LNCAP (cell line): ENCODE results near the gene SLC35F3.

ENCODE experiments used
- CTCF ChIP-seq: fragments of 450-650 bp; IDR thresholded peaks from 2 replicates; pipeline ENCODE4 v1.5.1; 2017; ENCODE audit warnings: mild to moderate bottlenecking

Gene SLC35F3

GRCh38 chr1:233897325-233898162, 6.9 kb upstream of the SLC35F3 start:
- TF ChIP-seq CTCF: no peak

GRCh38 chr1:233901495-233901894, 3.0 kb upstream of the SLC35F3 start:
- TF ChIP-seq CTCF: no peak

GRCh38 chr1:233905416-233906051, 1.1 kb downstream of the SLC35F3 start:
- TF ChIP-seq CTCF: no peak

- TF ChIP-seq CTCF: no peak
These were observed 2.7 kb downstream of the SLC35F3 start for GRCh38 chr1:233907151-233907550.

- no peak for TF ChIP-seq CTCF
These were observed 3.6 kb downstream of the SLC35F3 start for GRCh38 chr1:233908092-233908491.

- TF ChIP-seq CTCF: no peak
These were observed 4.7 kb downstream of the SLC35F3 start for GRCh38 chr1:233909195-233909594.

- TF ChIP-seq CTCF: 0 out of 2 replicates have a peak, but pooled peaks have one; percentile 8
These were observed 8.0 kb downstream of the SLC35F3 start for GRCh38 chr1:233912447-233912846.
